ENCODE results near the gene SYNE4. TPM values are rescaled to one million over a fixed set of nuclear protein-coding genes. Genes with fewer than 3 reads are reported as not detected.

Gene SYNE4
- polyA plus RNA-seq, 1 of the 3 experiments (the other 2 are of a cell fraction) = 0.48 TPM

DNA sequence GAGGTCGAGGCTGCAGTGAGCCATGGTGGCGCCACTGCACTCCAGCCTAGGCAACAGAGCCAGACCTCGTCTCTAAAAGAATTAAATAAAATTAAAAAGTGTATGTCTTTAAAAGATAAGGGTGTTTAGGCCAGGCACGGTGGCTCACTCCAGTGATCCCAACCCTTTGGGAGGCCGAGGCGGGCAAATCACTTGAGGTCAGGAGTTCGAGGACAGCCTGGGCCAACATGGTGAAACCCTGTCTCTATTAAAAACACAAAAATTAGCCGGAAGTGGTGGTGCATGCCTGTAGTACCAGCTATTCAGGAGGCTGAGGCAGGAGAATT, 21.1 kb downstream of the SYNE4 start (continued):
- TF ChIP-seq SMC3 (IDR thresholded peaks at IDR 0.05; ENCODE audit: low read depth, low read length) = no peak
- TF ChIP-seq, protein P1, sequence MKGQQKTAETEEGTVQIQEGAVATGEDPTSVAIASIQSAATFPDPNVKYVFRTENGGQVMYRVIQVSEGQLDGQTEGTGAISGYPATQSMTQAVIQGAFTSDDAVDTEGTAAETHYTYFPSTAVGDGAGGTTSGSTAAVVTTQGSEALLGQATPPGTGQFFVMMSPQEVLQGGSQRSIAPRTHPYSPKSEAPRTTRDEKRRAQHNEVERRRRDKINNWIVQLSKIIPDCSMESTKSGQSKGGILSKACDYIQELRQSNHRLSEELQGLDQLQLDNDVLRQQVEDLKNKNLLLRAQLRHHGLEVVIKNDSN (IDR thresholded peaks at IDR 0.05; ENCODE audit: borderline replicate concordance, low read depth) = no peak

DNA sequence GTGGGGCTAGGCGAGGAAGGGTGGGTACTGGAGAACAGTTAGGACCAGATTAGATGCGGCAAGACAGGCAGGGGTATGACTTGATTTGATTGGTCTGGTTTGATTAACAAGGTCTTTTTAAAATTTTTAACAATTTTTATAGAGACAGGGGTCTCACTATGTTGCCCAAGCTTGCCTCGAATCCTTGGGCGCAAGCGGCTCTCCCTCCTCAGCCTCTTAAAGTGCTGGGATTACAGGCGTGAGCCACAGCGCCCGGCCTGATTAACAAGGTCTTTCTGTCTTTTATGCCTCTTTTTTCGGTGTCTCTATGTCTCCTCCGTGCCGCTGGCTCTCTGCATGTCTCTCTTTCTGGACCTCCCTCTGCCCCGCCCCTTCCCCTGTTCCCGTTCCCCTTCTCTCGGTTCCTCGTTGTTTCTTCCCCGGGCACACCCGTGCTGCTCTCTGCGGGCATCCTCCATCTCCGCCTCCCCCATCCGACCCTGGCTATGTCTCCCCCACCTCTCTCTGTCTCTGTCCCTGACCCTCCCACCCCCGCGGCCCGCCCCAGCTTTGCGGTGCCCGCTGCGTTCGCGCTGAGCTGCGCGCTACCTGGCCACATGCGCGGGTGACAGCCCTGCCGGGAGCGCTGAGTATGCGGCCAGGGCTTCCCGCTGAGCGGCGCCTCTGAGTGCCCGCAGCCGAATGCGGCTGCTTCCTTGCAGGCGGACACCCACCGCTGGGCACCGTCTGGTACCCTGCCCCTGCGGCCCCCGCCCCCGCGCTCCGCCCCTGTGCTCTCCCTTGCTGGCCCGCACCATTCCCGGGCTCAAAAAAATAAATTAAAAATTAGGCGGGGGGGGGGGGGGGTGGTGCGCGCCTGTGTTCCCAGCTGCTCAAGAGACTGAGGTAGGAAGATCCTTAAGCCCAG, 21.7 kb downstream of the SYNE4 start:
- POLR2A ChIA-PET = no interaction called here
- 14% methylated on average over 52 of the region's 54 CpGs for WGBS (ENCODE audit: low lambda C conversion rate)
- peak; percentile 90 for DNase-seq

DNA sequence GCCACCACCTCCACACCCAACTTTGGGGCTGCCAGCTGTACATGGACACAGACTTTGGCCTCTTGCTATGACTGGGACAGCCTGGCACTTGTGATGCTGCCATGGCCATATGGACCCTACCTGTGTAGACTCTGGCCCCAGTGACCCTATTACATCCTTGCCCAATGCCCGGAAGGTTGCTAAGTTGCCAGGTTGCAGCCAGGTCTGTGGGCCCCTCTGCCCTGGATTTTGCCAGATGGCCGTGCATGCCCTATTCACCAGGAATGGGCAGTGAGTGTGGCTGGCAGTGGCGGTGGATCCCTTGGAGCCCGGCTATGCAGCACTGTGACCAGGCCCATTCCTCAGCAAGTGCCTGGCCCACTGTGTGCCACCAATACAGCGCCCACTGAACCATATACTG, 22.5 kb downstream of the SYNE4 start:
- Histone ChIP-seq H3K9me3 (no peaks in the 10 kb centered on the region), H3K9ac (no peak overlapping the region), H3K4me1 (ENCODE audit: control insufficient read depth in 1 of 2, insufficient read depth in 2 of 2, low read depth in 1 of 2, low read length in 1 of 2) (no peaks in the 10 kb centered on the region), H3K36me3 (replicated peaks in 1 of 2; ENCODE audit: control insufficient read depth in 1 of 2, insufficient read depth in 2 of 2, low read length in 1 of 2) (no peaks in the 10 kb centered on the region), H2AFZ (ENCODE audit: low read depth) (no peak overlapping the region), H3F3A (replicated peaks; ENCODE audit: insufficient read depth) (no peaks in the 10 kb centered on the region), H3K4me2 (no peak overlapping the region), H4K20me1 (ENCODE audit: insufficient read depth) (no peaks in the 10 kb centered on the region), H3K9me2 (no peaks in the 10 kb centered on the region), H3K27me3 (ENCODE audit: insufficient read depth) (peaks cover 7% of the 10 kb centered on the region; the same call in 1 of the 2 replicates), H3K27ac (ENCODE audit: low read depth in 2 of 2, low read length in 1 of 2) (no peak overlapping the region), H3K79me2 (ENCODE audit: insufficient read depth) (no peaks in the 10 kb centered on the region), H3K4me3 (ENCODE audit: low read depth in 2 of 2, low read length in 1 of 2) (no peak overlapping the region)
- CTCF ChIA-PET = interaction anchor here (1.8 kb wide), 1 partner anchor 17 kb away, joined by 4 read pairs; no protein-coding TSS in a partner anchor
- no peak for DNase-seq
- 80% methylated on average over 1 of the region's 5 CpGs for WGBS (ENCODE audit: low lambda C conversion rate)
- POLR2A ChIA-PET = no interaction called here
- TF ChIP-seq EZH2phosphoT487 (IDR thresholded peaks at IDR 0.05; ENCODE audit: borderline replicate concordance, low read depth) (no peak), TAF1 (IDR thresholded peaks at IDR 0.05; ENCODE audit: borderline replicate concordance, low read depth, low read length) (no peak), NFIC (IDR thresholded peaks at IDR 0.05; ENCODE audit: borderline replicate concordance) (no peak), YY1 (IDR thresholded peaks at IDR 0.05; ENCODE audit: low read depth) (no peak), ELF1 (IDR thresholded peaks at IDR 0.05) (no peak), JUND (IDR thresholded peaks at IDR 0.05) (no peak), RCOR1 (IDR thresholded peaks at IDR 0.05; ENCODE audit: low read length) (no peak), CHD2 (IDR thresholded peaks at IDR 0.05; ENCODE audit: low read length, partially characterized antibody) (no peak), TCF12 (IDR thresholded peaks at IDR 0.05) (no peak)
- TF ChIP-seq, protein P2, sequence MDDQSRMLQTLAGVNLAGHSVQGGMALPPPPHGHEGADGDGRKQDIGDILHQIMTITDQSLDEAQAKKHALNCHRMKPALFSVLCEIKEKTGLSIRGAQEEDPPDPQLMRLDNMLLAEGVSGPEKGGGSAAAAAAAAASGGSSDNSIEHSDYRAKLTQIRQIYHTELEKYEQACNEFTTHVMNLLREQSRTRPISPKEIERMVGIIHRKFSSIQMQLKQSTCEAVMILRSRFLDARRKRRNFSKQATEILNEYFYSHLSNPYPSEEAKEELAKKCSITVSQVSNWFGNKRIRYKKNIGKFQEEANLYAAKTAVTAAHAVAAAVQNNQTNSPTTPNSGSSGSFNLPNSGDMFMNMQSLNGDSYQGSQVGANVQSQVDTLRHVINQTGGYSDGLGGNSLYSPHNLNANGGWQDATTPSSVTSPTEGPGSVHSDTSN (IDR thresholded peaks at IDR 0.05) = no peak
- TF ChIP-seq, protein P3, sequence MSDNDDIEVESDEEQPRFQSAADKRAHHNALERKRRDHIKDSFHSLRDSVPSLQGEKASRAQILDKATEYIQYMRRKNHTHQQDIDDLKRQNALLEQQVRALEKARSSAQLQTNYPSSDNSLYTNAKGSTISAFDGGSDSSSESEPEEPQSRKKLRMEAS (IDR thresholded peaks at IDR 0.05; ENCODE audit: low read depth) = no peak
- TF ChIP-seq, protein P1 (IDR thresholded peaks at IDR 0.05; ENCODE audit: borderline replicate concordance, low read depth) = no peak

More for the DNA sequence above, 21.7 kb downstream of the SYNE4 start:
- Histone ChIP-seq H4K20me1 (ENCODE audit: insufficient read depth) (no peaks in the 10 kb centered on the region), H3K4me2 (peak overlapping the region; percentile 78; the same call in 1 of the 2 replicates), H3K9me3 (no peaks in the 10 kb centered on the region), H3K9me2 (no peaks in the 10 kb centered on the region), H3K4me3 (ENCODE audit: low read depth in 2 of 2, low read length in 1 of 2) (peak overlapping the region; percentile 28 to 48), H3F3A (replicated peaks; ENCODE audit: insufficient read depth) (no peaks in the 10 kb centered on the region), H3K9ac (no peak overlapping the region), H3K36me3 (replicated peaks in 1 of 2; ENCODE audit: control insufficient read depth in 1 of 2, insufficient read depth in 2 of 2, low read length in 1 of 2) (no peaks in the 10 kb centered on the region), H3K27me3 (ENCODE audit: insufficient read depth) (peaks cover 7% of the 10 kb centered on the region; the same call in 1 of the 2 replicates), H3K27ac (ENCODE audit: low read depth in 2 of 2, low read length in 1 of 2) (no peak overlapping the region), H3K4me1 (ENCODE audit: control insufficient read depth in 1 of 2, insufficient read depth in 2 of 2, low read depth in 1 of 2, low read length in 1 of 2) (no peaks in the 10 kb centered on the region), H2AFZ (ENCODE audit: low read depth) (no peak overlapping the region), H3K79me2 (ENCODE audit: insufficient read depth) (no peaks in the 10 kb centered on the region)
- TF ChIP-seq FOSL2 (IDR thresholded peaks at IDR 0.05; ENCODE audit: borderline replicate concordance, low read depth) (no peak), NRF1 (IDR thresholded peaks at IDR 0.05; ENCODE audit: low read depth, low read length) (peak; percentile 8; the same call in 1 of the 2 replicates), MEF2A (IDR thresholded peaks at IDR 0.05; ENCODE audit: borderline replicate concordance, low read depth) (no peak), MXI1 (IDR thresholded peaks at IDR 0.05; ENCODE audit: low read depth, low read length) (peak; percentile 86)
- TF ChIP-seq, protein P4, sequence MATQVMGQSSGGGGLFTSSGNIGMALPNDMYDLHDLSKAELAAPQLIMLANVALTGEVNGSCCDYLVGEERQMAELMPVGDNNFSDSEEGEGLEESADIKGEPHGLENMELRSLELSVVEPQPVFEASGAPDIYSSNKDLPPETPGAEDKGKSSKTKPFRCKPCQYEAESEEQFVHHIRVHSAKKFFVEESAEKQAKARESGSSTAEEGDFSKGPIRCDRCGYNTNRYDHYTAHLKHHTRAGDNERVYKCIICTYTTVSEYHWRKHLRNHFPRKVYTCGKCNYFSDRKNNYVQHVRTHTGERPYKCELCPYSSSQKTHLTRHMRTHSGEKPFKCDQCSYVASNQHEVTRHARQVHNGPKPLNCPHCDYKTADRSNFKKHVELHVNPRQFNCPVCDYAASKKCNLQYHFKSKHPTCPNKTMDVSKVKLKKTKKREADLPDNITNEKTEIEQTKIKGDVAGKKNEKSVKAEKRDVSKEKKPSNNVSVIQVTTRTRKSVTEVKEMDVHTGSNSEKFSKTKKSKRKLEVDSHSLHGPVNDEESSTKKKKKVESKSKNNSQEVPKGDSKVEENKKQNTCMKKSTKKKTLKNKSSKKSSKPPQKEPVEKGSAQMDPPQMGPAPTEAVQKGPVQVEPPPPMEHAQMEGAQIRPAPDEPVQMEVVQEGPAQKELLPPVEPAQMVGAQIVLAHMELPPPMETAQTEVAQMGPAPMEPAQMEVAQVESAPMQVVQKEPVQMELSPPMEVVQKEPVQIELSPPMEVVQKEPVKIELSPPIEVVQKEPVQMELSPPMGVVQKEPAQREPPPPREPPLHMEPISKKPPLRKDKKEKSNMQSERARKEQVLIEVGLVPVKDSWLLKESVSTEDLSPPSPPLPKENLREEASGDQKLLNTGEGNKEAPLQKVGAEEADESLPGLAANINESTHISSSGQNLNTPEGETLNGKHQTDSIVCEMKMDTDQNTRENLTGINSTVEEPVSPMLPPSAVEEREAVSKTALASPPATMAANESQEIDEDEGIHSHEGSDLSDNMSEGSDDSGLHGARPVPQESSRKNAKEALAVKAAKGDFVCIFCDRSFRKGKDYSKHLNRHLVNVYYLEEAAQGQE (IDR thresholded peaks at IDR 0.05; ENCODE audit: low read depth, low read length) = no peak
- CTCF ChIA-PET = interaction anchor here (0.6 to 1.8 kb wide), 5 partner anchors 18 to 258 kb away, joined by 3 to 4 read pairs (median 3); no protein-coding TSS in a partner anchor
